Karpas-422 (cell line): ENCODE results near the gene OR51E2. TPM values are rescaled to one million over a fixed set of nuclear protein-coding genes. Genes with fewer than 3 reads are reported as not detected.

Source experiments
- DNase-seq: peaks from one replicate; pipeline ENCODE4 v3.0.0-alpha.2; 2015
- H2AFZ ChIP-seq: fragments of 200-600 bp; sonication (generic); 2 replicates; pipeline ENCODE4 v1.6.1; 2014; ENCODE audit warnings: antibody characterized with exemption, low read length, mixed read lengths
- H3K27ac ChIP-seq: fragments of 200-600 bp; sonication (generic); 2 replicates; pipeline ENCODE4 v1.5.1; 2014; ENCODE audit warnings: mild to moderate bottlenecking, low read length, moderate library complexity
- H3K27me3 ChIP-seq: fragments of 200-600 bp; sonication (generic); 2 replicates; pipeline ENCODE4 v1.6.1; 2014; ENCODE audit warnings: low read length, mixed read lengths
- H3K36me3 ChIP-seq: fragments of 200-600 bp; sonication (generic); 2 replicates; pipeline ENCODE4 v1.6.1; 2014; ENCODE audit warnings: low read length, mixed read lengths; ENCODE audit not compliant: insufficient read depth
- H3K4me1 ChIP-seq: fragments of 200-600 bp; sonication (generic); 2 replicates; pipeline ENCODE4 v1.6.1; 2014; ENCODE audit warnings: mild to moderate bottlenecking, low read length, mixed read lengths
- H3K4me2 ChIP-seq: fragments of 200-600 bp; sonication (generic); 2 replicates; pipeline ENCODE4 v1.6.1; 2014; ENCODE audit warnings: low read length, low read depth, mild to moderate bottlenecking; ENCODE audit not compliant: poor library complexity, severe bottlenecking
- H3K4me3 ChIP-seq: fragments of 200-600 bp; sonication (generic); 2 replicates; pipeline ENCODE4 v1.5.1; 2014; ENCODE audit warnings: mild to moderate bottlenecking, antibody characterized with exemption, low read length, mixed read lengths
- H3K79me2 ChIP-seq: fragments of 200-600 bp; sonication (generic); 2 replicates; pipeline ENCODE4 v1.6.1; 2014; ENCODE audit warnings: mild to moderate bottlenecking, low read length, mixed read lengths
- H3K9ac ChIP-seq: fragments of 200-600 bp; sonication (generic); 2 replicates; pipeline ENCODE4 v1.6.0; 2014; ENCODE audit warnings: low read length
- H3K9me2 ChIP-seq: fragments of 200-600 bp; sonication (generic), shearing (Covaris generic); replicated peaks from 2 replicates; pipeline ENCODE4 v1.6.0; 2014; ENCODE audit warnings: mild to moderate bottlenecking, low read length, moderate library complexity; ENCODE audit not compliant: insufficient read depth
- H3K9me3 ChIP-seq: fragments of 300-700, 200-600 bp; sonication (generic); 2 replicates; pipeline ENCODE4 v1.6.1; 2014; ENCODE audit warnings: low read length, mixed read lengths
- H4K20me1 ChIP-seq: fragments of 200-600 bp; sonication (generic); 2 replicates; pipeline ENCODE4 v1.6.1; 2014; ENCODE audit warnings: mild to moderate bottlenecking, antibody characterized with exemption, low read length, low read depth; ENCODE audit not compliant: insufficient read depth
- total RNA-seq: library from RNA; depleted of rRNA; stranded (reverse); fragments of >200 nt; shearing (Covaris generic); gene quantifications from 2 replicates; pipeline ENCODE4 v1.2.3, GENCODE V29; 2014; ENCODE audit warnings: low replicate concordance

OR51E2 gene
- total RNA-seq, 1 experiment from 2014 or later = not detected

GRCh38 chr11:4704054-4704789, 6.6 kb upstream of the OR51E2 start, which contains the start of gene MMP26:
Gene MMP26, plus strand, starts transcription at chr11:4704784.
- Histone ChIP-seq H3K9ac (no peak within 1 kb of the TSS), H3K9me2 (no peaks in the 10 kb centered on the region), H3K4me1 (no peaks in the 10 kb centered on the region), H3K4me3 (no peak within 1 kb of the TSS), H3K36me3 (no peaks in the 10 kb centered on the region), H3K79me2 (no peaks in the 10 kb centered on the region), H3K27ac (no peak within 1 kb of the TSS), H3K27me3 (no peaks in the 10 kb centered on the region), H2AFZ (no peak within 1 kb of the TSS), H4K20me1 (no peaks in the 10 kb centered on the region), H3K4me2 (no peak within 1 kb of the TSS), H3K9me3 (no peaks in the 10 kb centered on the region)
- DNase-seq = no peak

DNA sequence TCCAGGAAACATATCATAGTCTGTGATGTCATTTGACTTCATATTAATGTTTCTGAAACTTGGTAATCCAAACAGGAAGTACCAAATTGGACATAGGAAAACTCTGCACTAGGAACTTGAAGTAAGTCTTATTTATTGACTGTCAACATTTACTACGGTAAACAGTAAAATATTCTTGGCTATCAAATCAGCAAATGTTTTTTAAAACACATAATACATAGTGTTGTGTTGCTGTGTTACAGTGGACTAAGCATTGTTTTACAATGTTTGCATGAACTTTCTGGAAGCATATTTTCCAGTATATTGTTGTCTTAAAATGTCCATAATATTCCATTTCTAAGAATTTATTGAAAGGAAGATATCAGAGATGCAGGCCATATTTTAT, 2.8 kb upstream of the OR51E2 start:
- no peak overlapping the region for H3K4me3 ChIP-seq
- H2AFZ ChIP-seq = no peak overlapping the region
- H3K4me2 ChIP-seq = no peak overlapping the region
- no peaks in the 10 kb centered on the region for H3K4me1 ChIP-seq
- H3K27me3 ChIP-seq = no peaks in the 10 kb centered on the region
- no peak overlapping the region for H3K27ac ChIP-seq
- DNase-seq = no peak
- no peaks in the 10 kb centered on the region for H3K9me2 ChIP-seq
- no peaks in the 10 kb centered on the region for H4K20me1 ChIP-seq
- no peaks in the 10 kb centered on the region for H3K9me3 ChIP-seq
- H3K9ac ChIP-seq = no peak overlapping the region
- H3K36me3 ChIP-seq = no peaks in the 10 kb centered on the region
- H3K79me2 ChIP-seq = no peaks in the 10 kb centered on the region

GRCh38 chr11:4699697-4700435, 2.2 kb upstream of the OR51E2 start:
- no peaks in the 10 kb centered on the region for H3K36me3 ChIP-seq
- H3K9me3 ChIP-seq = no peaks in the 10 kb centered on the region
- H3K9ac ChIP-seq = no peak overlapping the region
- no peaks in the 10 kb centered on the region for H4K20me1 ChIP-seq
- no peak for DNase-seq
- H2AFZ ChIP-seq = no peak overlapping the region
- no peak overlapping the region for H3K4me2 ChIP-seq
- no peaks in the 10 kb centered on the region for H3K4me1 ChIP-seq
- H3K27ac ChIP-seq = no peak overlapping the region
- no peaks in the 10 kb centered on the region for H3K27me3 ChIP-seq
- no peak overlapping the region for H3K4me3 ChIP-seq
- no peaks in the 10 kb centered on the region for H3K9me2 ChIP-seq
- no peaks in the 10 kb centered on the region for H3K79me2 ChIP-seq

DNA sequence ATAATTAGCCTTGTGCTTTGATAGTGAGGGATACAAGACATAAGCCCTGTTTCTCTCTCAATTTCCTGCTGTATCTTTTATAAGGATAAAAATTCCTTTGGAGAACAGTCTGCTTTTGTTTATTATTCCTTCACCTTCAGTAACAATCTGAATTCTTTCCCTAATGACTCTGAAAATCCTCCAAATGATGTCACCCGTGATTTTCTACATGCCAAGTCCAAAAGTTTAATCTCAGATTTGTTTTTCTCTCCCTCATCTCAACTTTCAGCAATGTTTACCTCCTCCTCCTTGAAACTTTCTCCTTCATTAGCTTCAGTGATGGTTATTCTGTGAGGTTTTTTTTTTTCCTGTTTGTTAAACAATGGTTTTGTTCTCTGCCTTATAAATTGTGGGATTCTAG, 2.2 kb downstream of the OR51E2 start:
- Histone ChIP-seq H3K4me2 (no peak overlapping the region), H3K4me3 (no peak overlapping the region), H3K9me3 (no peaks in the 10 kb centered on the region), H3K9ac (no peak overlapping the region), H3K9me2 (no peaks in the 10 kb centered on the region), H3K27me3 (no peaks in the 10 kb centered on the region), H3K79me2 (no peaks in the 10 kb centered on the region), H2AFZ (no peak overlapping the region), H3K27ac (no peak overlapping the region), H3K4me1 (no peaks in the 10 kb centered on the region), H4K20me1 (no peaks in the 10 kb centered on the region), H3K36me3 (no peaks in the 10 kb centered on the region)
- no peak for DNase-seq

GRCh38 chr11:4684631-4685285, 12.9 kb downstream of the OR51E2 start:
- H3K4me2 ChIP-seq = no peak overlapping the region
- H3K27me3 ChIP-seq = no peaks in the 10 kb centered on the region
- no peak overlapping the region for H3K9ac ChIP-seq
- no peak overlapping the region for H2AFZ ChIP-seq
- no peaks in the 10 kb centered on the region for H3K9me3 ChIP-seq
- no peaks in the 10 kb centered on the region for H3K4me1 ChIP-seq
- no peak overlapping the region for H3K4me3 ChIP-seq
- no peaks in the 10 kb centered on the region for H4K20me1 ChIP-seq
- no peaks in the 10 kb centered on the region for H3K79me2 ChIP-seq
- no peak overlapping the region for H3K27ac ChIP-seq
- no peaks in the 10 kb centered on the region for H3K36me3 ChIP-seq
- DNase-seq = no peak
- no peaks in the 10 kb centered on the region for H3K9me2 ChIP-seq

- Histone ChIP-seq H4K20me1 (no peaks in the 10 kb centered on the region), H3K9me3 (no peaks in the 10 kb centered on the region), H3K27me3 (no peaks in the 10 kb centered on the region), H3K9ac (no peak overlapping the region), H3K27ac (no peak overlapping the region), H3K79me2 (no peaks in the 10 kb centered on the region), H3K4me2 (no peak overlapping the region), H3K36me3 (no peaks in the 10 kb centered on the region), H3K4me1 (no peaks in the 10 kb centered on the region), H3K4me3 (no peak overlapping the region), H3K9me2 (no peaks in the 10 kb centered on the region), H2AFZ (no peak overlapping the region)
- no peak for DNase-seq
Measured at GRCh38 chr11:4682623-4683419, 14.8 kb downstream of the OR51E2 start.

DNA sequence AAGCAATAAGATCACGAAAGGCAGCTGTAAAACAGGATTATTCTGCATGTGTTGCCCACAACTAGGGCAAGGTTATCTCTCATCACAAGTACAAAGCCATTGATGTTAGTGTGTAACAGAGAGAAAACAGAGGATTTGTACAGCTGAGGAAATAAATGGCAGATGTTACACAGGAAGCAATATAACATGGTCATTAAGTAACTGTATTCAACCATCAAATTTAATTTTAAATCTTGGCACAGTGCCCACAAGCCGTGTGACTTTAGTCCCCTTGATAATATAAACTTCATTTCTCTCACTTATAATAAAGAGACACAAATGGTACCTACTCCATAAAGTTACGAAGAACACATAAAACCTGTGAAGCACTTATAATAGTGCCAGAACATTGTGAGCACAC, 17.3 kb downstream of the OR51E2 start:
- Histone ChIP-seq H4K20me1 (no peaks in the 10 kb centered on the region), H3K4me1 (no peaks in the 10 kb centered on the region), H3K4me2 (no peak overlapping the region), H3K4me3 (no peak overlapping the region), H3K9me3 (no peaks in the 10 kb centered on the region), H3K9ac (no peak overlapping the region), H3K79me2 (no peaks in the 10 kb centered on the region), H3K27ac (no peak overlapping the region), H2AFZ (no peak overlapping the region), H3K36me3 (no peaks in the 10 kb centered on the region), H3K9me2 (no peaks in the 10 kb centered on the region), H3K27me3 (no peaks in the 10 kb centered on the region)
- DNase-seq = no peak

GRCh38 chr11:4677948-4678347, 19.7 kb downstream of the OR51E2 start:
- no peaks in the 10 kb centered on the region for H3K4me1 ChIP-seq
- H3K27me3 ChIP-seq = no peaks in the 10 kb centered on the region
- no peaks in the 10 kb centered on the region for H4K20me1 ChIP-seq
- no peaks in the 10 kb centered on the region for H3K36me3 ChIP-seq
- no peaks in the 10 kb centered on the region for H3K9me3 ChIP-seq
- H3K9ac ChIP-seq = no peak overlapping the region
- H3K4me3 ChIP-seq = no peak overlapping the region
- no peak for DNase-seq
- H3K9me2 ChIP-seq = no peaks in the 10 kb centered on the region
- no peak overlapping the region for H3K4me2 ChIP-seq
- no peaks in the 10 kb centered on the region for H3K79me2 ChIP-seq
- no peak overlapping the region for H2AFZ ChIP-seq
- H3K27ac ChIP-seq = no peak overlapping the region
